GM12878 (cell line): ENCODE measurements around the gene IL10RA. TPM values are rescaled to one million over a fixed set of nuclear protein-coding genes. Genes with fewer than 3 reads are reported as not detected.
A peak's percentile ranks its signal among the peaks of the same experiment; 100 is the strongest.

Experiments used
- BMI1 ChIP-seq: fragments of 450-650 bp; IDR thresholded peaks from 2 replicates; pipeline ENCODE4 v1.6.1; 2016; ENCODE audit warnings: mild to moderate bottlenecking, moderate library complexity, borderline replicate concordance
- CHD2 ChIP-seq: IDR thresholded peaks from 2 replicates; pipeline ENCODE4 v1.6.1; 2011; ENCODE audit warnings: low read depth, low read length, improper control_type of control experiment, borderline replicate concordance
- CUX1 ChIP-seq: IDR thresholded peaks from 2 replicates; pipeline ENCODE4 v1.6.1; 2012; ENCODE audit warnings: improper control_type of control experiment, low read depth, low read length; ENCODE audit not compliant: insufficient replicate concordance
- E4F1 ChIP-seq: fragments of 450-650 bp; IDR thresholded peaks from 2 replicates; pipeline ENCODE4 v1.6.1; 2018; ENCODE audit warnings: borderline replicate concordance, mild to moderate bottlenecking; ENCODE audit not compliant: partially characterized antibody
- ELK1 ChIP-seq: IDR thresholded peaks from 2 replicates; pipeline ENCODE4 v1.6.1; 2012; ENCODE audit warnings: low read depth, low read length, improper control_type of control experiment
- EZH2 ChIP-seq: IDR thresholded peaks from 2 replicates; pipeline ENCODE4 v1.6.1; 2012; ENCODE audit warnings: low read depth, mild to moderate bottlenecking, control low read depth, inconsistent platforms, low read length, borderline replicate concordance; ENCODE audit not compliant: control insufficient read depth
- HDGF ChIP-seq: fragments of 450-650 bp; IDR thresholded peaks from 2 replicates; pipeline ENCODE4 v1.6.1; 2016; ENCODE audit warnings: antibody characterized with exemption
- JUNB ChIP-seq: IDR thresholded peaks from 2 replicates; pipeline ENCODE4 v1.6.1; 2016; ENCODE audit warnings: antibody characterized with exemption, mild to moderate bottlenecking
- NR2F1 ChIP-seq: fragments of 450-650 bp; conservative IDR thresholded peaks from 2 replicates; pipeline ENCODE4 v1.6.1; 2017; ENCODE audit warnings: mild to moderate bottlenecking
- SIX5 ChIP-seq: IDR thresholded peaks from 2 replicates; pipeline ENCODE4 v1.6.1; 2011; ENCODE audit warnings: mild to moderate bottlenecking, low read depth, low read length, moderate library complexity; ENCODE audit not compliant: severe bottlenecking
- YBX1 ChIP-seq: fragments of 450-650 bp; IDR thresholded peaks from 2 replicates; pipeline ENCODE4 v1.6.1; 2016; ENCODE audit warnings: antibody characterized with exemption
- ZBTB40 ChIP-seq: fragments of 450-650 bp; IDR thresholded peaks from 2 replicates; pipeline ENCODE4 v1.6.1; 2016; ENCODE audit warnings: mild to moderate bottlenecking, moderate library complexity, borderline replicate concordance
- ZNF274 ChIP-seq: IDR thresholded peaks from one replicate; pipeline ENCODE4 v1.8.0; 2011; ENCODE audit not compliant: insufficient read length, insufficient read depth
- ZNF384 ChIP-seq: IDR thresholded peaks from 2 replicates; pipeline ENCODE4 v1.6.1; 2012; ENCODE audit warnings: low read depth, mild to moderate bottlenecking, low read length, improper control_type of control experiment, borderline replicate concordance
- ZNF622 ChIP-seq: fragments of 450-650 bp; IDR thresholded peaks from 2 replicates; pipeline ENCODE4 v1.6.1; 2017; ENCODE audit warnings: mild to moderate bottlenecking, inconsistent platforms
- polyA plus RNA-seq, 11 experiments: library from polyadenylated mRNA; depleted of rRNA in 4 of 11; unstranded in 6 of 11; stranded (reverse) in 5 of 11; fragments of >200 nt; fragmentation: Nextera tagmentation in 4 of 11; fragmentation: Illumina TruSeq in 1 of 11; extraction: Ambion mirVana in 4 of 11; extraction: Trizol in 1 of 11; gene quantifications; 1 replicate in 1 of 11; 2 replicates in 10 of 11; pipeline versions ENCODE4 v1.2.1 to v1.2.3, GENCODE V29; 2011 to 2016; ENCODE audit warnings: inconsistent platforms in 2 of 11, missing spikeins in 2 of 11, low read depth in 1 of 11
- total RNA-seq, 4 experiments: library from RNA; depleted of rRNA in 3 of 4; stranded (reverse); fragments of >200 nt in 3 of 4; fragmentation: Illumina TruSeq in 1 of 4; extraction: Trizol in 1 of 4; gene quantifications; 2 replicates each; pipeline versions ENCODE4 v1.2.1 to v1.2.3, GENCODE V29; 2013 to 2021

IL10RA gene
- total and polyA plus RNA-seq, 10 of the 15 experiments (the other 5 are each of a cell fraction or from before 2014, with no cell fraction given) = 0.77 to 45.9 (median 9.6) TPM

GRCh38 chr11:117986981-117987574, 884 bp downstream of the IL10RA start (continued):
- TF ChIP-seq ZBTB40 (no peak), HDGF (no peak), ELK1 (no peak), ZNF274 (no peak), YBX1 (no peak; the same call in 1 of the 2 replicates), SIX5 (no peak), EZH2 (no peak), CHD2 (no peak), ZNF384 (no peak), BMI1 (no peak), ZNF622 (no peak), E4F1 (no peak), NR2F1 (no peak), JUNB (peak; percentile 49), CUX1 (no peak)
